ENCODE data around the gene ARHGAP45.
A peak's percentile ranks its signal among the peaks of the same experiment; 100 is the strongest.

DNA sequence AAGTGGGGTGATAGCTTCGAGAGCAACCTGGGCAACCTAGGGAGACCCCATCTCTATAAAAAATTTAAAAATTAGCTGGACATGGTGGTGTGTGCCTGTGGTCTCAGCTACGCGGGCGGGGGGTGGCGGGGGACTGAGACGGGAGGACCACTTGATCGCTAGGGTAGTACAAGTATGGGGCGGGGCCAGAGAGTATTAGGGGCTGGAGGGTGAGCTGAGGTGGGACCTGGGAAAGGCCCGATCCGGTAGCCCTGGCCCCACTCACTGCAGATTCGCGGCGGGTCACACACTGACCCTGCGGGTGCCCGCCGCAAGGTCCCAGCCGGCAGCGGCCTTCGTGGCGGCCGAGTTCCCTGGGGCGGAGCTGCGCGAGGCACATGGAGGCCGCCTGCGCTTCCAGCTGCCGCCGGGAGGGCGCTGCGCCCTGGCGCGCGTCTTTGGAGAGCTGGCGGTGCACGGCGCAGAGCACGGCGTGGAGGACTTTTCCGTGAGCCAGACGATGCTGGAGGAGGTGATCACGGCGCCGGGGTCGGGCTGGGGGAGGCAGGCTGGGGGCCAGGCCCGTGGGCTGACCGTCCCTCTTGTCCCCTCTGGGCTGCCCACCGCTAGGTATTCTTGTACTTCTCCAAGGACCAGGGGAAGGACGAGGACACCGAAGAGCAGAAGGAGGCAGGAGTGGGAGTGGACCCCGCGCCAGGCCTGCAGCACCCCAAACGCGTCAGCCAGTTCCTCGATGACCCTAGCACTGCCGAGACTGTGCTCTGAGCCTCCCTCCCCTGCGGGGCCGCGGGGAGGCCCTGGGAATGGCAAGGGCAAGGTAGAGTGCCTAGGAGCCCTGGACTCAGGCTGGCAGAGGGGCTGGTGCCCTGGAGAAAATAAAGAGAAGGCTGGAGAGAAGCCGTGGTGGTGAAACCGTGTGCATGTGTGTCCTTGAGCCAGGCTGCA lies 2.0 kb upstream of the ARHGAP45 start:
- no peak for TF ChIP-seq EZH2 (IDR thresholded peaks at IDR 0.05; ENCODE audit: low read length, unreplicated experiment)
- peak; percentile 59 for TF ChIP-seq CTCF (conservative IDR thresholded peaks at IDR 0.05; ENCODE audit: low read depth, low read length)
- no peak for TF ChIP-seq EZH2phosphoT487 (IDR thresholded peaks at IDR 0.05; ENCODE audit: borderline replicate concordance, low read length)
